Measurements from ENCODE around the gene ACP3. TPM values are rescaled to one million over a fixed set of nuclear protein-coding genes. Genes with fewer than 3 reads are reported as not detected.
"Not testable (repeated sequence)": the region's sequence is repeated elsewhere in the genome, so short reads cannot be mapped to it uniquely, and the experiment has no call there.

ACP3 gene
- total RNA-seq, 4 donors from 2014 or later: 0.22 TPM; not detected in 3

DNA sequence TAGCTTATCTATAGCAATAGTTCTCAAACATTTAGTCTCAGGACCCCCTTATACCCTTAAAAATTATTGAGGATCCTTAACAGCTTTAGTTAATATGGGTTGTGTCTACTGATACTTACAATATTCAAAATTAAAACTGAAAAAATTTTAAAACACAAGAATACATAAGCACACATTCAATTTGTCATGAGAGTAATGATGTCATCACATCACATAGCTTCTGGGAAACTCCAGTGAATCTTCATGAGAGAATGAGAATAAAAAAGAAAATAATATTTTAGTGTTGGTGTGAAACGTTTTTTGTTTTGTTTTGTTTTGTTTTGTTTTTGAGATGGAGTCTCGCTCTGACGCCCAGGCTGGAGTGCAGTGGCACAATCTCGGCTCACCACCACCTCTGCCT lies 25.2 kb upstream of the ACP3 start:
- H3K9me3 ChIP-seq: no peaks in the 10 kb centered on the region
- ATAC-seq: no peak
- in situ Hi-C loops (cut with MboI; ENCODE audit: low sequenced_read_pairs in 4 of 4): no loop called here
- H3K27ac ChIP-seq: no peak overlapping the region
- H3K4me3 ChIP-seq: no peak overlapping the region
- no peaks in the 10 kb centered on the region for H3K27me3 ChIP-seq
- intact Hi-C loops (cut with DNase I; ENCODE audit: low total_unique reads): no loop called here
- TF ChIP-seq, protein P1, sequence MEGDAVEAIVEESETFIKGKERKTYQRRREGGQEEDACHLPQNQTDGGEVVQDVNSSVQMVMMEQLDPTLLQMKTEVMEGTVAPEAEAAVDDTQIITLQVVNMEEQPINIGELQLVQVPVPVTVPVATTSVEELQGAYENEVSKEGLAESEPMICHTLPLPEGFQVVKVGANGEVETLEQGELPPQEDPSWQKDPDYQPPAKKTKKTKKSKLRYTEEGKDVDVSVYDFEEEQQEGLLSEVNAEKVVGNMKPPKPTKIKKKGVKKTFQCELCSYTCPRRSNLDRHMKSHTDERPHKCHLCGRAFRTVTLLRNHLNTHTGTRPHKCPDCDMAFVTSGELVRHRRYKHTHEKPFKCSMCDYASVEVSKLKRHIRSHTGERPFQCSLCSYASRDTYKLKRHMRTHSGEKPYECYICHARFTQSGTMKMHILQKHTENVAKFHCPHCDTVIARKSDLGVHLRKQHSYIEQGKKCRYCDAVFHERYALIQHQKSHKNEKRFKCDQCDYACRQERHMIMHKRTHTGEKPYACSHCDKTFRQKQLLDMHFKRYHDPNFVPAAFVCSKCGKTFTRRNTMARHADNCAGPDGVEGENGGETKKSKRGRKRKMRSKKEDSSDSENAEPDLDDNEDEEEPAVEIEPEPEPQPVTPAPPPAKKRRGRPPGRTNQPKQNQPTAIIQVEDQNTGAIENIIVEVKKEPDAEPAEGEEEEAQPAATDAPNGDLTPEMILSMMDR (IDR thresholded peaks at IDR 0.05 in 4 of 5, conservative IDR thresholded peaks at IDR 0.05 in 1 of 5): no peak
- TF ChIP-seq POLR2A (IDR thresholded peaks at IDR 0.05): no peak
- DNase-seq: no peak
- H3K36me3 ChIP-seq: no peaks in the 10 kb centered on the region
- H3K4me1 ChIP-seq: no peaks in the 10 kb centered on the region

DNA sequence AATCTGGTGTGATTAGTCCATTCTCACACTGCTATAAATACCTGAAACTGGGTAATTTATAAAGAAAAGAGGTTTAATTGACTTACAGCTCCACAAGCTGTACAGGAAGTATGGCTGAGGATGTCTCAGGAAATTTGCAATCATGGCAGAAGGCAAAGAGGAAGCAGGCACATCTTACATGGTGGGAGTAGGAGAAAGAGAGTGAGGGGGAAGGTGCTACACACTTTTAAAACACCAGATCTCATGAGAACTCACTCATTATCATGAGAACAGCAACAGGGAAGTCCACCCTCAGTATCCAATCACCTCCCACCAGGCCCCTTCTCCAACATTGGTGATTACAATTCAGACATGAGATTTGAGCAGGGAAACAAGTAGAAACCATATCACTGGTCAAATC lies 24.0 kb upstream of the ACP3 start:
- TF ChIP-seq, protein P1 (IDR thresholded peaks at IDR 0.05 in 4 of 5, conservative IDR thresholded peaks at IDR 0.05 in 1 of 5): no peak
- no peak for TF ChIP-seq POLR2A (IDR thresholded peaks at IDR 0.05)
- Histone ChIP-seq H3K27me3 (no peaks in the 10 kb centered on the region), H3K9me3 (no peaks in the 10 kb centered on the region), H3K4me3 (no peak overlapping the region), H3K36me3 (no peaks in the 10 kb centered on the region), H3K27ac (no peak overlapping the region), H3K4me1 (no peaks in the 10 kb centered on the region)
- DNase-seq: no peak
- no peak for ATAC-seq
- intact Hi-C loops (cut with DNase I; ENCODE audit: low total_unique reads): no loop called here
- in situ Hi-C loops (cut with MboI; ENCODE audit: low sequenced_read_pairs in 4 of 4): no loop called here

DNA sequence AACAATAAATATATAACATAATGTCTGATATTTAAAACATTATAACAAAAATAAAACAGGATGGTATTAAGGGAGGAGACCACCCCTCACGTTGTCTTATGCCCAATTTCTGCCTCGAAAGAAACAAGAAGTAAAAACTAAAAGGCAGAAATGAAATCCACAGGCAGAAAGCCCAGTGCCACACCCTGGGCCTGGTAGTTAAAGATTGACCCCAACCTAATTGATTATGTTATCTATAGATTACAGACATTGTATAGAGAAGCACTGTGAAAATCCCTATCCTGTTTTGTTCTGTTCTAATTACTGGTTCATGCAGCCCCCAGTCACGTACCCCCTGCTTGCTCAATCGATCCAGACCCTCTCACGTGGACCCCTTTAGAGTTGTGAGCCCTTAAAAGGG lies 22.3 kb upstream of the ACP3 start:
- in situ Hi-C loops (cut with MboI; ENCODE audit: low sequenced_read_pairs in 4 of 4) (no loop called here), intact Hi-C loops (cut with DNase I; ENCODE audit: low total_unique reads) (no loop called here)
- Histone ChIP-seq H3K4me3 (no peak overlapping the region), H3K4me1 (no peaks in the 10 kb centered on the region), H3K27me3 (no peaks in the 10 kb centered on the region), H3K9me3 (no peaks in the 10 kb centered on the region), H3K36me3 (no peaks in the 10 kb centered on the region), H3K27ac (no peak overlapping the region)
- no peak for DNase-seq
- ATAC-seq: no peak
- no peak for TF ChIP-seq POLR2A (IDR thresholded peaks at IDR 0.05)
- TF ChIP-seq, protein P1 (IDR thresholded peaks at IDR 0.05 in 4 of 5, conservative IDR thresholded peaks at IDR 0.05 in 1 of 5): no peak

DNA sequence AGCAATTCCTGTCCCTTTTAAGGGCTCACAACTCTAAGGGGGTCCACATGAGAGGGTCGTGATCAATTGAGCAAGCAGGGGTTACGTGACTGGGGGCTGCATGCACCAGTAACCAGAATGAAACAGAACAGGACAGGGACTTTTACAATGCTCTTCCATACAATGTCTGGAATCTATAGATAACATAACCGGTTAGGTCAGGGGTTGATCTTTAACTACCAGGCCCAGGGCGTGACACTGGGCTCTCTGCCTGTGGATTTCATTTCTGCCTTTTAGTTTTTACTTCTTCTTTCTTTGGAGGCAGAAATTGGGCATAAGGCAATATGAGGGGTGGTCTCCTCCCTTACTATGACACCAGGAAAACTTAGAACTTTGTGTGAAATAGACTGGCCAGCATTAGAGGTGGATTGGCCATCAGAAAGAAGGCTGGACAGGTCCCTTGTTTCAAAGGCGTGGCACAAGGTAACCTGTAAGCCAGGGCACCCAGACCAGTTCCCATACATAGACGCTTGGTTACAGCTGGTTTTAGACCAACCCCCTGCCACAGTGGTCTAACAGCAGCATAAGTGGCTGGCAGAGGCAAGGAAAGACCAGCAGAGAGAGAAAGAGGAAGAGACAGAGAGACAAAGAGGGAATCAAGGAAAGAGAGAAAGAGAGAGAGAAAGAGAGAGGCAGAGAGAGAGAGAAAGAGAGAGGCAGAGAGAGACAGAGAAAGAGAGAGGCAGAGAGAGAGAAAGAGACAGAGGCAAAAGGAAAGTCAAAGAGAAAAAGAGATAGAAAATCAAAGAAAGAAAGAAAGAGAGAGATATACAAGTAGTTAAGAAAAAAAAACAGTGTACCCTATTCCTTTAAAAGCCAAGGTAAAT lies 13.6 kb upstream of the ACP3 start:
- H3K36me3 ChIP-seq; DNase-seq; H3K27ac ChIP-seq; H3K4me1 ChIP-seq; H3K4me3 ChIP-seq; in situ Hi-C loops (cut with MboI; ENCODE audit: low sequenced_read_pairs in 4 of 4); ATAC-seq; H3K27me3 ChIP-seq; intact Hi-C loops (cut with DNase I; ENCODE audit: low total_unique reads); H3K9me3 ChIP-seq: not testable (repeated sequence)

DNA sequence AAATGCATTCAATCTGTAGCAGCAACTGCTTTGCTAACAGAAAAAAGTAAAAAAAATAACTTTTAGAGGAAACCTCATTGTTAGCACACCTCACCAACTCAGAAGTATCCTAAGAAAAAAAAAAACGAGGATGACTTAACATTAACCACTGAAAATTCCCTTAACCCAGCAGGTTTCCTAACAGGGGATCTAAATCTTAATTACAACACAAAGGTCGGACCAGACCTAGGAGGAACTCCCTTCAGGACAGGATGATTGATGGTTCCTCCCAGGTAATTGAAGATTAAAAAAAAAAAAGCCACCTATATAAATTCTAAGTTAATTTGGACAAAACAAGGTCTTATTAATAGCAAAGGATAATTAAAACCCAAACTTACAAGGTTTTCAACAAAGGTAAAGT lies 12.9 kb upstream of the ACP3 start:
- H3K4me1 ChIP-seq; H3K36me3 ChIP-seq; intact Hi-C loops (cut with DNase I; ENCODE audit: low total_unique reads); H3K27ac ChIP-seq; in situ Hi-C loops (cut with MboI; ENCODE audit: low sequenced_read_pairs in 4 of 4); H3K9me3 ChIP-seq; H3K27me3 ChIP-seq; H3K4me3 ChIP-seq; DNase-seq; ATAC-seq: not testable (repeated sequence)

DNA sequence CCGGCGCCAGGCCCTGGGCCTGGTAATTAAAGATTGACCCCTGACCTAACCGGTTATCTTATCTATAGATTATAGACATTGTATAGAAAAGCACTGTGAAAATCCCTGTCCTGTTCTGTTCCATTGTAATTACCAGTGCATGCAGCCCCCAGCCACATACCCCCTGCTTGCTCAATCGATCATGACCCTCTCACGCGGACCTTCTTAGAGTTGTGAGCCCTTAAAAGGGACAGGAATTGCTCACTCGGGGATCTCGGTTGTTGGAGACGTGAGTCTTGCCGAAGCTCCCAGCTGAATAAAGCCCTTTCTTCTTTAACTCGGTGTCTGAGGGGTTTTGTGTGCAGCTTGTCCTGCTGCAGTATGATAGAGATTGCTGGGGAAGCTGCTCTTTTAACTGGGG lies 7.2 kb upstream of the ACP3 start:
- H3K27ac ChIP-seq; H3K36me3 ChIP-seq; H3K4me1 ChIP-seq; H3K4me3 ChIP-seq; DNase-seq; H3K27me3 ChIP-seq; H3K9me3 ChIP-seq; in situ Hi-C loops (cut with MboI; ENCODE audit: low sequenced_read_pairs in 4 of 4); ATAC-seq; intact Hi-C loops (cut with DNase I; ENCODE audit: low total_unique reads): not testable (repeated sequence)

Data from gastrocnemius medialis (tissue), 4 donors.